Measurements from ENCODE around the gene ADGRG3.
A peak's percentile ranks its signal among the peaks of the same experiment; 100 is the strongest.

The ADGRG3 gene

DNA sequence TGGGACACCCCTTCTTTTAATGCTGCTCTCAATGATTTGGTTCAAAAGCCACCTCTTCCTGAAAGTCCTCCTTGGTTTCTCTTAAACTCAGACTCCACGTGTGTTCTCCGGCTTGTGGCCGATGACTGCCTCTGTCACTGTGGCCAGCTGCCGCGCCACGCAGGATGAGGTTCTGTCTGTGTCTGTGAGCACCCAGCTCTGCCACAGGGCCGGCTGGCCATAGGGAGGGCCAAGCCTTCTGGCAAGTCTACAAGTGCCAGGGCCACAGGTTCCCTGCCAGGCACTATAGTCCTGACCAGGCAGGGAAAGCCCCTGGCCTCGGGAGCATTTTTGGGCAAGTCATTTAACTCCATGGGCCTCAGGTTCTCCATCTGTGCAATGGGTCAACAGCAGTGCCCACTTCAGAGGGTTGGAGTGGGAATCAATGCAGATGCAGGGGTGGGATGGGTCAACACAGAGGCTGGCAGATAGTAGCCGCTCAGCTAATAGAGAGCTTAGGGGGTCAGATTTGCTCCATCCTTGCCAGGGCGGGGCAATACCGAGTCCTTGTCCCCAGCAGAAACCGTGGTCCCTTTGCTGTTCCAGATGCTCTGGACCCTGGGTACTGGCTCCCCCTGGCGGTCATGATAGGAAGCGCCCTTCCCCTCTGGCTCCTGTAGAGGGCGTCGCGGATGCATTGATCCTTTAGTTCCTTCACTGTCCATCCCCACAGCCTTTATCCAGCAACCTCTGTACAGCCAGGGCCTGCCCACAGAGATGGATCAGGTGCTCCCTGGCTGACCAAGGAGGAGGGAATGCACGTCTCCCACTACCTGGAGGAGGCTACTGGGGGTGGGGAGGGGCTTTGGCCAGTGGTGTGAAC lies 19.3 kb upstream of the ADGRG3 start:
- no peak overlapping the region for H3K27ac ChIP-seq
- TF ChIP-seq CTCF (conservative IDR thresholded peaks at IDR 0.05) (peak; percentile 99), ZFX (IDR thresholded peaks at IDR 0.05) (no peak)

DNA sequence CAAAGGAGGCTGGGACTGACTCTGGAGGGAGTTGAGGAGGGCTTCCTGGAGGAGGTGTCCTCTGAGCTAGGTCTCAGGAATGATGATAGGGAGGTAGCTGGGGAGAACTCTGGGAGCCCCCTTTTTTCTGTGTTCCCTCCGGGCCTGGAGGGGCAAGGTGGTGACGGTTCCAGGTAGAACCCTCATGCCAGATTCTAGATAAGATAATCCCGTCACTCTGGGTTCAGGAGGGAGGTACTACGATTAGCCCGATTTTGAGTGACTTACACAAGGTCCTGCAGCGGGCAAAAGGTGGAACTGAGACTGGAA lies 18.7 kb upstream of the ADGRG3 start:
- no peak overlapping the region for H3K27ac ChIP-seq
- no peak for TF ChIP-seq ZFX (IDR thresholded peaks at IDR 0.05)
- 0 out of 2 replicates have a peak, but pooled peaks have one; percentile 49 for TF ChIP-seq CTCF (conservative IDR thresholded peaks at IDR 0.05)

DNA sequence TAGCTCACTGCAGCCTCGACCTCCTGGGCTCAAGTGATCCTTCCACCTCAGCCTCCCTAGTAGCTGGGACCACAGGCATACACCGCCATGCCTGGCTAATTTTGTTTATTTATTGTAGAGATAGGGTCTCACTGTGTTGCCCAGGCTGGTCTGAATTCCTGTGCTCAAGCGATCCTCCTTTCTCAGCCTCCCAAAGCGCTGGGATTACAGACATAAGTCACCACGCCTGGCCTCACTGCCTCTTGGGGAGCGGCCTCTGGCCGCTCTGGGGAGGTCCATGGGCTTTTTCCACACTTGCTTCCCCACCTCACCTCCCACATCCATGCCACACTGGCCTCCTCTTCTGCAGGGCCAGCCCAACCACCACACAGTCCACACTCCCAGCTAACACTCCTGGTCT lies 18.3 kb upstream of the ADGRG3 start:
- TF ChIP-seq ZFX (IDR thresholded peaks at IDR 0.05) (no peak), CTCF (conservative IDR thresholded peaks at IDR 0.05) (no peak)
- no peak overlapping the region for H3K27ac ChIP-seq

- TF ChIP-seq ZFX (IDR thresholded peaks at IDR 0.05) (no peak), CTCF (conservative IDR thresholded peaks at IDR 0.05) (no peak)
- no peak overlapping the region for H3K27ac ChIP-seq
Measured at GRCh38 chr16:57651344-57652333, 16.5 kb upstream of the ADGRG3 start.

- H3K27ac ChIP-seq: no peak overlapping the region
- no peak for TF ChIP-seq ZFX (IDR thresholded peaks at IDR 0.05)
- TF ChIP-seq CTCF (conservative IDR thresholded peaks at IDR 0.05): no peak
Measured at GRCh38 chr16:57652695-57653471, 15.2 kb upstream of the ADGRG3 start.

DNA sequence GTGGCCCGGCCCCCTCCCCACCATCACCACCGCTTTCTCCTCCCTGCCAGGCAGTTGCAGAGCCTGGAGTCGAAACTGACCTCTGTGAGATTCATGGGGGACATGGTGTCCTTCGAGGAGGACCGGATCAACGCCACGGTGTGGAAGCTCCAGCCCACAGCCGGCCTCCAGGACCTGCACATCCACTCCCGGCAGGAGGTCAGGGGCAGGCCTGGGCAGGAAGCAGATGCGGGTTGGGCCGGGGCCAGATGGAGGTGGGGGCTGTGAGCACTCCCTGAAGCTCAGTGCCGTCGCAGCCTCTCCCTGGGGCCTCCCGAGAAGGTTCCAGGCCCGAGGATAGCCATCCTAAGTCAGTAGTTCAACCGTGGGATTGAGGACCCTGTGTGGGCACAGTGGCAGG lies 14.2 kb upstream of the ADGRG3 start:
- no peak for TF ChIP-seq ZFX (IDR thresholded peaks at IDR 0.05)
- TF ChIP-seq CTCF (conservative IDR thresholded peaks at IDR 0.05): no peak
- no peak overlapping the region for H3K27ac ChIP-seq
